Measurements from ENCODE around the gene CROCC2. TPM values are rescaled to one million over a fixed set of nuclear protein-coding genes. Genes with fewer than 3 reads are reported as not detected.

Gene CROCC2
- total and polyA plus RNA-seq, 2 of the 13 experiments (the other 11 are each of a cell fraction or from before 2014, with no cell fraction given), result not detected

- in situ Hi-C loops (cut with HindIII; ENCODE audit: extremely low pct_ligation_motif_present, low pct_unique_long_range_greater_than_20kb) (no loop called here), intact Hi-C loops (cut with micrococcal nuclease; ENCODE audit: unreplicated experiment) (no loop called here)
- peak overlapping the region in 1 of 3 experiments; percentile 59; a peak in 1 of 6 replicates for H3K4me3 ChIP-seq (replicated peaks in 1 of 3; ENCODE audit: insufficient read depth in 1 of 3, low read depth in 2 of 3, low read length in 3 of 3)
- peaks cover 70% of the 10 kb centered on the region for H3K4me1 ChIP-seq (ENCODE audit: insufficient read depth, low read length)
- no TSS peak for BruUV-seq (replicated peaks)
- CTCF ChIA-PET (ENCODE audit: low intra/inter-chr PET ratio, low total read pairs), result interaction anchor here (0.9 kb wide), 1 partner anchor 40 kb away, joined by 3 read pairs; no protein-coding TSS in a partner anchor
- no peak overlapping the region for H3K9ac ChIP-seq (ENCODE audit: insufficient read depth, low read depth, low read length)
- H3K27me3 ChIP-seq (ENCODE audit: control insufficient read depth in 1 of 2, insufficient read depth in 2 of 2, low read length in 2 of 2), result peaks cover 0 to 12% of the 10 kb centered on the region in 2 experiments; a peak in 2 of 5 replicates
- FAIRE-seq (peak; percentile 66), DNase-seq (ENCODE audit: low spot score) (peak; percentile 68), ATAC-seq (peak; percentile 66)
- POLR2A ChIA-PET, result interaction anchor here (0.9 to 4.2 kb wide), 6 partner anchors 15 to 40 kb away, joined by 3 to 37 read pairs (median 10); partner anchors contain the start of gene AGXT
- no peaks in the 10 kb centered on the region for H4K20me1 ChIP-seq (ENCODE audit: insufficient read depth, low read length)
- 70% methylated on average over 12 of the region's 23 CpGs for whole genome bisulfite sequencing (ENCODE audit: low lambda C conversion rate)
- H2AFZ ChIP-seq (ENCODE audit: low read length), result no peak overlapping the region
- no peak overlapping the region for H3K27ac ChIP-seq (ENCODE audit: extremely low read length, insufficient read depth, low read length)
- no peaks in the 10 kb centered on the region for H3K9me3 ChIP-seq (ENCODE audit: low read length)
- no peaks in the 10 kb centered on the region for H3K79me2 ChIP-seq (ENCODE audit: insufficient read depth, low read length)
- peak overlapping the region; percentile 49 for H3K4me2 ChIP-seq (ENCODE audit: low read depth, low read length)
- no peaks in the 10 kb centered on the region for H3K36me3 ChIP-seq (replicated peaks in 1 of 2; ENCODE audit: control insufficient read depth in 1 of 2, insufficient read depth in 2 of 2, low read length in 2 of 2)
- TF ChIP-seq HNRNPK (IDR thresholded peaks at IDR 0.05; ENCODE audit: low read depth, low read length, poor library complexity, severe bottlenecking) (peak; percentile 34), CHCHD3 (CRISPR knock-in tag; IDR thresholded peaks at IDR 0.05) (no peak), MYNN (CRISPR knock-in tag; IDR thresholded peaks at IDR 0.05; ENCODE audit: low read depth) (no peak), ZFY (CRISPR knock-in tag; IDR thresholded peaks at IDR 0.05) (peak; percentile 35; the same call in 1 of the 2 replicates), NR2F1 (CRISPR knock-in tag; IDR thresholded peaks at IDR 0.05) (peak; percentile 58 to 66; a peak in 3 of 4 replicates), TBX3 (IDR thresholded peaks at IDR 0.05; ENCODE audit: borderline replicate concordance) (0 out of 2 replicates have a peak, but pooled peaks have one; percentile 12), SP4 (CRISPR knock-in tag; IDR thresholded peaks at IDR 0.05) (peak; percentile 72; the same call in 1 of the 2 replicates), ZNF563 (CRISPR knock-in tag; IDR thresholded peaks at IDR 0.05) (peak; percentile 79; the same call in 1 of the 2 replicates), POLR2AphosphoS2 (IDR thresholded peaks at IDR 0.05; ENCODE audit: low read depth, low read length) (no peak), ZNF512 (CRISPR knock-in tag; IDR thresholded peaks at IDR 0.05) (no peak), ATF2 (CRISPR knock-in tag; IDR thresholded peaks at IDR 0.05) (no peak), ZNF609 (CRISPR knock-in tag; IDR thresholded peaks at IDR 0.05; ENCODE audit: borderline replicate concordance) (no peak), MIER3 (CRISPR knock-in tag; IDR thresholded peaks at IDR 0.05; ENCODE audit: borderline replicate concordance) (no peak), TCF7L2 (IDR thresholded peaks at IDR 0.05; ENCODE audit: low read depth, low read length) (no peak), HHEX (CRISPR knock-in tag; IDR thresholded peaks at IDR 0.05) (no peak)
Measured at GRCh38 chr2:240896871-240897692, 9.1 kb upstream of the CROCC2 start.

Data from HepG2 (cell line).